Measurements from ENCODE around the gene SP6.

The SP6 gene

GRCh38 chr17:47864791-47865216 is 13.8 kb upstream of the SP6 start:
- DNase-seq (ENCODE audit: low read depth), result no peak
- no peak overlapping the region for H3K4me3 ChIP-seq (ENCODE audit: control insufficient read depth, low read depth, low read length)
- no peak for TF ChIP-seq CTCF (IDR thresholded peaks at IDR 0.05; ENCODE audit: control insufficient read depth, insufficient read depth, low read depth, low read length, missing control alignments)

GRCh38 chr17:47862621-47863440 is 11.9 kb upstream of the SP6 start:
- H3K4me3 ChIP-seq (ENCODE audit: control insufficient read depth, low read depth, low read length), result no peak overlapping the region
- no peak for DNase-seq (ENCODE audit: low read depth)
- TF ChIP-seq CTCF (IDR thresholded peaks at IDR 0.05; ENCODE audit: control insufficient read depth, insufficient read depth, low read depth, low read length, missing control alignments), result no peak

GRCh38 chr17:47860386-47860785 is 9.4 kb upstream of the SP6 start:
- DNase-seq (ENCODE audit: low read depth), result no peak
- no peak for TF ChIP-seq CTCF (IDR thresholded peaks at IDR 0.05; ENCODE audit: control insufficient read depth, insufficient read depth, low read depth, low read length, missing control alignments)
- H3K4me3 ChIP-seq (ENCODE audit: control insufficient read depth, low read depth, low read length), result no peak overlapping the region

- no peak overlapping the region for H3K4me3 ChIP-seq (ENCODE audit: control insufficient read depth, low read depth, low read length)
- TF ChIP-seq CTCF (IDR thresholded peaks at IDR 0.05; ENCODE audit: control insufficient read depth, insufficient read depth, low read depth, low read length, missing control alignments), result no peak
- no peak for DNase-seq (ENCODE audit: low read depth)
Observed at GRCh38 chr17:47857551-47858455, 6.8 kb upstream of the SP6 start.

GRCh38 chr17:47856830-47857229 is 5.9 kb upstream of the SP6 start:
- DNase-seq (ENCODE audit: low read depth), result no peak
- no peak for TF ChIP-seq CTCF (IDR thresholded peaks at IDR 0.05; ENCODE audit: control insufficient read depth, insufficient read depth, low read depth, low read length, missing control alignments)
- no peak overlapping the region for H3K4me3 ChIP-seq (ENCODE audit: control insufficient read depth, low read depth, low read length)

- no peak for DNase-seq (ENCODE audit: low read depth)
- no peak for TF ChIP-seq CTCF (IDR thresholded peaks at IDR 0.05; ENCODE audit: control insufficient read depth, insufficient read depth, low read depth, low read length, missing control alignments)
- no peak overlapping the region for H3K4me3 ChIP-seq (ENCODE audit: control insufficient read depth, low read depth, low read length)
Observed at GRCh38 chr17:47855737-47856136, 4.8 kb upstream of the SP6 start.
